Skin of body (tissue), 2 donors: Measurements from ENCODE around the gene CYP11A1. TPM values are rescaled to one million over a fixed set of nuclear protein-coding genes. Genes with fewer than 3 reads are reported as not detected.
"Not testable (repeated sequence)": the region's sequence is repeated elsewhere in the genome, so short reads cannot be mapped to it uniquely, and the experiment has no call there.

ENCODE experiments used
- DNase-seq: peaks from one replicate; lab custom pipeline; 2025; lab: John Stamatoyannopoulos, UW
- total RNA-seq: library from RNA; depleted of rRNA; stranded (reverse); fragments of >200 nt; gene quantifications from one replicate; pipeline ENCODE4 v1.2.3, GENCODE V29; 2014

CYP11A1 gene
- total RNA-seq, 1 donor from 2014 or later, result 0.69 TPM

DNA sequence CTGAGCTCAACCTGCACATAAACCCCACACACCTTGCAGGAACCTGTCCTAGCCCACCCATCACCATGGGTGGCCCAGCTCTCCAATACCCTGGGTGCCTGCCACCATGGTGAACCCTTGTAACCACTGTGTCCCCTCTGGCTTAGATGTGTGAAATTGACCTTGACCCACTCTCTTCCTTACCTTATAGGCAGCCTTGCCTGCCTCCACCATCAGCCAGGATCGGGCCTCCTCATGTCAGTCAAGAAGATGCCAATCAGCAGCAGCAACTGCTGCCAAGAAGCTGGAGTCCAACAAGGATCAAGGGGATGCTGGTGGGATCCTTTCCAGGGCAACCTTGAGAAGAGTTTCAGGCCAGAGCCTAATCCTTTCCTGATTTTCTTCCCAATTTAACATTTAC lies 8.8 kb upstream of the CYP11A1 start:
- DNase-seq, result no peak

DNA sequence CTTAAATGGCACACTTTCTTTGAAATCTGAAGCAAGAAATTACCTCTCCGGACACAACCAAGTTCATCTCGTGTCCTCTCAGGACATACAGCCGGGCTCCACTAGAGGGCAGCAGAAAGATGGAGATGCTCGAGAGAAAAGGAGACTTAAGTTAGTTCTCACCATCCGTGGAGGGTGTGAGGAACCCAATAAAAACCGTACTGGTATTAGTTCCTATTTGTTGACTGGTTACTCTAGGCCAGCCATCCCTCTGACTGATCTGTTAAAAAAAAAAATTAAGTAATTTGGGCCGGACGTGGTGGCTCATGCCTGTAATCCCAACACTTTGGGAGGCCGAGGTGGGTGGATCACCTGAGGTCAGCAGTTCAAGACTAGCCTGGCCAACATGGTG lies 7.9 kb upstream of the CYP11A1 start:
- DNase-seq, result peak; percentile 42

DNA sequence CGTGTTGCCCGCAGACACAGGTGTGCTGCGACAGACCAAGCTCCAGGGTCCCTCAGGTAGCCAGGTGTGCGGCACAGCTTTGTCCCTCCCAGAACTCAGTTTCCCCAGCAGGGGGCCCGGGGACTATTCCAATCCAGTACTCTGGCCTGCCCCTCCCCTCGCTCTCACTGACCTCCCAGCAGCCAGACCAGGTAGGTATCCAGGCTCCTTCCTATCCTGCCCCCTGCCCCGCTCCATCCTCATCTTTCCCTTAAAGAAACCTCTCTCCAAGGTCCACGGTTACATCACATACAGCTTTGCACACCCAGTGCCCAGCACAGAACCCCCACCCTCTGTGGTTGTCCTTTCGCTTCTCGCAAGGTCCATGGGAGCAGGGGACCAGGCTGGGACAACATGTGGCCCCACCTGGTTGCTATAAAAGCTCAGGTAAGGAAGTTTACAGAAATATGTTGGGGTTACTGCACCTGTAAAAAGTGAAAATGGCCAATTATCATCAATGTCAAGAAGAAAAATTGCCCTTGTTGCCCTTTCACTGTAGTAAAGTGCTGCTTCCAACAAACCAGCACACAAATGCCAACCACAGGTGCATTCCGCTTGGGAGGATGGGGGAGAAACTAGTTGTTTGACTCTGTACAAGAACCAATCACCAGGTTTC lies 7.3 kb upstream of the CYP11A1 start:
- no peak for DNase-seq

DNA sequence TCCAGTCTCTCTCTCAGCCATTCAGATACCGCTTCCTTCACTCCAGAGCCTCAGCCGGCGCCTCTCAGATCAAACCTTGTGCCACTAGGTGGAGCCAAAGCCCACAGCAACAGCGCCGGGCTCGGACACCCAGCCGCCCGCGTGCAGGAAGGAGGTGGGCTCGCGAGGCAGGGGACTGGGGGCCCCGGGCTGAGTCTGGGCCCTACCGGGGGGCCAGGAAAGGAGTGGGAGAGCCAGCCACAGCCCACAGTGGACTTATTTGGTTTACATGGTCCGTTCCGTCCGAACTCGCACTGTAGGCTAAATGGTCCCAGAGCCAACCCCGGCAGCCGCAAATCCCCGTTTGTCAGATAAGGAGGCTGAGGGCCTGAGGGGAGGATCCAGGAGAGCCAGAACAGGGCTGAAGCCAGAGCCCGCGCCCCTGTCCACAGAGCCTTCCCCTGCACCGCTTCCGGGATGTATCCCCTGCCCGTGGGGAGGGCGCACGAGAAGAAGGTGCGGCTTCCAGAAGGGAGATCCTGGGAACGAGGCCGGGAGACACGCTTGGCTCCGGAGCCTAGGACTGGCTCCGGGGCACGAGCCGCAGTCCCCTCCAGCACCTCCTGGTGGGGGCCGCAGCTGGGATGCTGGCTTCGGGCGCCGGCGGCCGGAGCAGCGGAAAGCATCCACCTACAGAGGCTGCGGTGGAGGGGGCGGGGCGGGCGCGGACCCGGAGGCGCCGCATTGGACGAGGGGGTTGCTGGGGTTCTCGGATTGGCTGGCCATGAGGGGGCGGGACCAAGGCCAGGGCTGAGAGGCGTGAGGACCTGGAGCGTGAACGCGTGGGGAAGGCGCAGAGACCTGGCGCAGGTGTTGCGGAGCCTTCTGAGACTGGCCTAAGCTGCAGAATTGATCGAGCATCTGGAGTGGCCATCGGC lies 6.5 kb upstream of the CYP11A1 start:
- DNase-seq, result peak; percentile 59

DNA sequence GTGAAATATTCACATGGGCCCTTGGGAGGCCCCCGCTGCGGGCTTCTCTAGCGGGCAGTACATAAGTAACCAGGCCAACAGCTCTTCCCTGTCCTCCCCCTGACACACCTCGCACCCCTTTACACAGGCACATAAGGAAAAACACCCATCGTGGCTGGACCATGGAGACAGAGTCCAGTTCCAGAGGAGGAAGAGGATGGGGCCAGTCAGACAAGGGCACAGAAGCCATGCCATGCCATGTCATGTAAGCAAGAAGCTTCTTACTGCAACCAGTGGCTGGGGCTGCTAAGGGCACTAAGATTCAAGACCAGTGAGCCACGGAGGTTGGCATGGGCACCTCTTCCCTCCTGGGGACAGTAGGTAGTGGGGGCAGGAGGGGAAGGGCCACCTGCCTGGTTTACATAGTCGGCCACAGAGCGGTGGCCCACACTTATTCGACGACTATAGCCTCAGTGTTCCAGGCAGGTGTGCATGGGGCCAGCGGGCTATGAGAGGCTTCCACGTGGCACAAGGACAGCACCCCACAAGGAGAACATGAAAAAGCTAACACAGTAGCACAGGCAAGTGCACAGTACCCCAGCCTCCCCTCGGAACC lies 5.7 kb upstream of the CYP11A1 start:
- DNase-seq, result no peak

DNA sequence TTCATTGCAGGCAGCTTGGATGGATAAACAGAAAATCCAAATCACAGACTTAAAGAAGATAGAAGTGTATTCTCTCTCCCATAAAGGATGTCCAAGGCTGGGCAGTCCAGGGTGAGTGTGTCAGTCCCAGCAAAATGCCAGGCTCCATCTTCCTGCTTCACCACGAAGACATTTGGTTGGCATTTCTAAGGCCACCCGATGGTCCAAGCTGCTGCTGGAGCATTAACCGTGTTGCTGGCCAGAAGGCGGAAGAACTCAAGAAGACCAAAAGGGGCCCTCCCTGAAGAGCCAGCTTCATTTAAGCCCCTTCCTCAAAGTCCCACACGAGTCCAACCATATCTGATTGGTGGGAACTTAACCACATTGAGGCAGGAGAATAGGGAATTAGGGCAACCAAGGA lies 3.0 kb upstream of the CYP11A1 start:
- DNase-seq, result no peak

DNA sequence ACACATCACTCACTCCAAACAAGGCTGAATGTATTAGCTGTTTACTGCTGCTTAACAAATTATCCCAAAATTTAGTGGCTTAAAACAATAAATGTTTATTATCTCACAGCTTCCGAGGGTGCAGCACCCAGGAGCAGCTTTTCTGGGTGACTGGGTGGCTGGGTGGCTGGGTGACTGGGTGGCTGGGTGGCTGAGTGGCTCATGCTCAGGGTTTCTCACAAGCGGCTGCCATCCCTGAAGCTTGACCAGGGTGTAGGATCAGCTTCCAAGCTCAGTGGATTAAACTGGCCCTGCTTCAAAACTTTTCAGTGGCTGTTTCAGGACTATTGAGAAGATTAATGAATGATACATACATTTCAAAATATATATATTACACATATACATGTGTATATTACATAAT lies 2.3 kb upstream of the CYP11A1 start:
- no peak for DNase-seq

DNA sequence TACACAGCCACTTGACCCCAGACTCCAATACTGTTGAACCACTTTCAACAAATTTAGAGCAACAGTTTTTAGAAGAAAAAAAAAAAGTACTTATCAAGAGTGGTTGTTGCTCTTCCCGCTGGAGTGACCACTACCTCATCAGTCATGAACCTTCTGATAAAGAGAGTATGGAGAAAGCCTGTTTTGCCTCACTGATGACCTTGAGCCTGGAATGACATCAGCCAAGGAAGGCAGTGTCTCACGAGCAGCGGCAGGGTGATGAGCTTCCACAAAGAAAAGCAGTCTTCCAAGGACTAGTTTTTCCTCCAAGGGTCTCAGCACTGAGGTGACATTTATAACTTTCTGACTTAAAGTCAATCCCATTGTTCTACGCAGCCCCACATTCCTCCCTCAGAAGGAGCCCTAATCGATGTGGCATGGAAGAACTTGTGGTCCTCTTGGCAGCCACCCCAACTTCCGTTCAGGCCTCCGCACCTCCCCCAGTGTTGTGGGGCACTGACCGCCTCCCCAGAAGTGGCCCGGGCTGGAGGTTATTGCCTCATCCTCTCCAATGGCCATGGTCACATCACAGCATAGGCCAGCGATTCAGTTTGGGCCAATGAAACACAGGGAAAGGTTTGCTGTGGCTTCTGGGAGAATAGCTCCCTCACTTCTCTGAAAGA lies 1.8 kb upstream of the CYP11A1 start:
- no peak for DNase-seq

DNA sequence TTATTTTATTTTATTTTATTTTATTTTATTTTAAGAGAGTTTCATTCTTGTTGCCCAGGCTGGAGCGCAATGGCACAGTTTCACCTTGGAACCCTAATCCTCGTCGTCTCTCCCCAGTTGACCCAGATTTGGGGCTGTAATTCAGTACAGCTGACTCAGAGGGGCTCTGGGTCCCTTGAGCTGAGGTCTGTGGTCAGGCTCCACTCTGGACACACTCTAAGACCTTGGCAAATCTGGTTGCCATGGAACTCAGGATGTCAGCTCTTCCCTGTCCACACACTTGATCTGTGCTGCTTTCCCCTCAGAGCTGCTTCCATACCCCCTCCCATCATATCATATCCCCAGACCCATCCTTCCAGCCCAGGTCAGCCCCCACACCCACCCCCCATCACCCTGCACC lies 675 bp upstream of the CYP11A1 start:
- no peak for DNase-seq

DNA sequence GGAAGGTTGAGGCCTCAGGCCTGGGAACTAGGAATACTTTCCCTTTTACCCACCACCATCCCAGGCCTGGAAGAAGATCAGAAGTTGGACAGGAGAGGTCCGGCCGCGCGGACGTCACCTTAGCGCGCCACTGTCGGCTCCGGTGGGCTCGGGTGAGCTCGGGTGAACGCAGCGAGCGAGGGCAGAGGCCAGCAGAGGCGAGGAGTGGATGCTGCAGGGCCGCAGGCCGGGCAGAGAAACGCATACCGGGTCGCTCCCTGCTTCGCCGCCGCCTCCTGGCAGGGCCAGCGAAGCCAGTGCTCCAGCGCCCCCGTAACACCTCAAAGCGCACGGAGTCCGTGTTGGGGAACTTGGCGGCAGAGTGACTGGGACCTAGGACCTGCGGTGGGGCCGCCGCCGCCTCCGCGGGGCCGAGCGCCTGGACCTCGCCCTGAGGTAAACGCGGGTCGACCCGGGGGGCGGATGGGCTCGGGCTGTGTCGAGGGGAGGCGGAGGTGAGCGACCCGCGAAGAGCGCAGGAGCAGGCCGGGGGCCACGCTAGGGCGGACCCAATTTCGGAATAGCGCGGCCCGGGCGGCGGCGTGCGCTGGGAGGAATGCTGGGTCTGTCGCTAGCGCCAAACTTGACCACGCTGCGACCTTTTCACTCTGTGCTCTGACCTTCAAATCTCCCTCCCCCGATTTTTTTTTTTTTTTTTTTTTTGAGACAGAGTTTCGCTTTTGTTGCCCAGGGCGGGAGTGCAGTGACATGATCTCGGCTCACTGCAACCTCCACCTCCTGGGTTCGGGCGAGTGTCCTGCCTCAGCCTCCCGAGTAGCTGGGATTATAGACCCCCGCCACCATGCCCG lies 1.6 kb downstream of the CYP11A1 start:
- DNase-seq, result no peak

DNA sequence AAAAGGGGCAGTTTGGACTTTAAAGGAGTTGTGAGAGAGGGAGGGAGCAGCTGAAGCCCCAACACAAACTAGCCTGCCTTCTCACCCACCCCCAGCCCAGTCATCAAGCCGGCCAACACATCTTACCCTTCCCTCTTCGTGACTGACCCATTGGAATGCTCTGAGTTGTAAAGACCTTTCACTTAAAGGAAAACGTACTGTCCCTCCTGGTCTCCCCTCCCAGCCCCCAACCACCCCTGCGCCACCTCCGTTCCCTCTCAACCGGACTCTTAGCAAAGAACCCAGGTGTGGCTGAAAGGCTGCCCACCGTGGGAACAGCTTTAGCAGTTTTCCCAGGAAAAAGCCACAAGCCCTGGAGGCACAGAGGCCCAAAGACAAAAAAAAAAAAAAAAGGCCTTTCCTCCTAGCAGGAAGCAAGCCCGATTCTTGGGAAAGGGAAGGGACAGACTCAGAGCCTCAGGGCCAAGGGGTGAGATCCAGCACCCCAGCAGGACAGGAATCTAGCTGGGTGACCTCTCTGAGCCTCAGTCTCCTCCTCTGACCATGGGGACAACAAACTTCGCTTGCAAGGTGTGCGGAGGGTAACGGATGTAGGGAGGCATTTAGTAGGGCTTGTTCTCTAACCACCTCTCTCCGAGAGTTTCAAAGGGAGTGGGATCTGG lies 2.4 kb downstream of the CYP11A1 start:
- DNase-seq, result no peak

DNA sequence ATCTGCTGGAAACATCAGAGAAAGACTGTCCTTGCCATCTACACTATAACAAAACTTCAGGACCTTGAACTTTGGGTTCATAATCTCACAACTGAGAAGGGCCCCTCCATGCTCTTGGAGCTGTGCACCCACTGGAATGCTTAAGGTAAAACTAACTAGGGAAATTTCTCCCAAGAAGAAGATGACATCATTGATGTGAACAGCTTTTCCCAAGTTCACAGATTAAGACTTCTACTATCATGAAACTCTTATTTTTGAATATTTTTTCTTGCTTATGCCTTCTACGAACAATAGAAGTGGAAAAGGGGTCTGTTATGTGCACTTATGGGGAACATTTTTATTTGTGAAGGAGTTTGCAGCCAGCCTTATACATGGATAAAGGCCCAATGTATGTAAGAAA lies 5.0 kb downstream of the CYP11A1 start:
- no peak for DNase-seq

DNA sequence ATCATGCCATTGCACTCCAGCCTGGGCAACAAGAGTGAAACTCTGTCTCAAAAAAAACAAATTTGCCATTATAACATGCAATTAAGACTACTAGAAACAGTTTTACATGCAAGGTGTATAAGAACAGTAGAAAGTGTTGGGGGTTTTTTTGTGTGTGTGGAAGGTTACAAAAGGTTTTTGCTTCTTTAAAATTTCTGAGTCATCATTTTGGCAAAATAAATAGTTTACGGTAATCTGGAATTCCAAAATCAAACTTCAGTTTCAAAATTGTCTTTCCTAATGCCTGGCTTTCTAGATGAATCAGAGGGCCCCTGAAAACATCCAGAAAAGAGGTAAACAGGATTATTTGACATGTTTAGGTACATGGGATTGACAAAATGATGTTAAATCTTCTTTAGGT lies 6.6 kb downstream of the CYP11A1 start:
- not testable (repeated sequence) for DNase-seq

DNA sequence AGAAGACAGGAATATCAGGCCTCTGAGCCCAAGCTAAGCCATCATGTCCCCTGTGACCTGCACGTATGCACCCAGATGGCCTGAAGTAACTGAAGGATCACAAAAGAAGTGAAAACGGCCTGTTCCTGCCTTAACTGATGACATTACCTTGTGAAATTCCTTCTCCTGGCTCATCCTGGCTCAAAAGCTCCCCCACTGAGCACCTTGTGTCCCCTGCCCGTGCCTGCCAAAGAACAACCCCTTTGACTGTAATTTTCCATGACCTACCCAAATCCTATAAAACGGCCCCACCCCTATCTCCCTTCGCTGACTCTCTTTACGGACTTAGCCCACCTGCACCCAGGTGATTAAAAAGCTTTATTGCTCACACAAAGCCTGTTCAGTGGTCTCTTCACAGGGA lies 8.1 kb downstream of the CYP11A1 start:
- not testable (repeated sequence) for DNase-seq

DNA sequence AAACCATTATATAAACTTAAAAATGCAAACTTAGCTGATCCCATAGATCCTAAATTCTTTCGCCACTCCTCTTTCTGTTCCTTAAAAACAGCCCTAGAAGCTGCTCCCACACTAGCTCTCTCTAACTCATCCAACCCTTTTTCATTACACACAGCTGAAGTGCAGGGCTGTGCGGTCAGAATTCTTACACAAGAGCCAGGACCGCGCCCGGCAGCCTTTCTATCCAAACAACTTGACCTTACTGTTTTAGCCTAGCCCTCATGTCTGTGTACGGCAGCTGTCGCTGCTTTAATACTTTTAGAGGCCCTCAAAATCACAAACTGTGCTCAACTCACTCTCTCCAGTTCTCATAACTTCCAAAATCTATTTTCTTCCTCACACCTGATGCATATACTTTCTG lies 9.9 kb downstream of the CYP11A1 start:
- not testable (repeated sequence) for DNase-seq

DNA sequence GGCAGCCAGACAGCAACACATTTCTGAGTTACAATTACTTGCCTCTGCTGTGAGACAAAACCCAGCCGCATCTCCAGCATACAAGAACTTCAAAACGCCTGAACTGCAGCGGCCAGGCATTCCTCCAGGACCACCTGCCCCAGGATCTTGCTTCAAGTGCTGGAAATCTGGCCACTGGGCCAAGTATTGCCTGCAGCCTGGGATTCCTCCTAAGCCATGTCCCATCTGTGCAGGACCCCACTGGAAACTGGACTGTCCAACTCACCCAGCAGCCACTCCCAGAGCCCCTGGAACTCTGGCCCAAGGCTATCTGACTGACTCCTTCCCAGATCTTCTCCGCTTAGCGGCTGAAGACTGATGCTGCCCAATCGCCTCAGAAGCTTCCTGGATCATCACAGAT lies 11.4 kb downstream of the CYP11A1 start:
- not testable (repeated sequence) for DNase-seq

DNA sequence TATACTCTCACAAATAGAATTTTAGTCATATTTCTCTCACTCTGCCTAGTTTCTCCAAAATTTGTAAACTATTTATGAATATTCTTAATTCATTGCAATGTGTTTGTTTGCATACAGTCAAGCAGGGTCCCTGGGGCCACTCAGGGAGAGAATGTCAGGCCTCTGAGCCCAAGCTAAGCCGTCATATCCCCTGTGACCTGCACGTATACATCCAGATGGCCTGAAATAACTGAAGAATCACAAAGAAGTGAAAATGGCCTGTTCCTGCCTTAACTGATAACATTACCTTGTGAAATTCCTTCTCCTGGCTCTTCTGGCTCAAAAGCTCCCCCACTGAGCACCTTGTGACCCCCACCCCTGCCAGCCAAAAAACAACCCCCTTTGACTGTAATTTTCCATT lies 13.5 kb downstream of the CYP11A1 start:
- DNase-seq, result not testable (repeated sequence)

DNA sequence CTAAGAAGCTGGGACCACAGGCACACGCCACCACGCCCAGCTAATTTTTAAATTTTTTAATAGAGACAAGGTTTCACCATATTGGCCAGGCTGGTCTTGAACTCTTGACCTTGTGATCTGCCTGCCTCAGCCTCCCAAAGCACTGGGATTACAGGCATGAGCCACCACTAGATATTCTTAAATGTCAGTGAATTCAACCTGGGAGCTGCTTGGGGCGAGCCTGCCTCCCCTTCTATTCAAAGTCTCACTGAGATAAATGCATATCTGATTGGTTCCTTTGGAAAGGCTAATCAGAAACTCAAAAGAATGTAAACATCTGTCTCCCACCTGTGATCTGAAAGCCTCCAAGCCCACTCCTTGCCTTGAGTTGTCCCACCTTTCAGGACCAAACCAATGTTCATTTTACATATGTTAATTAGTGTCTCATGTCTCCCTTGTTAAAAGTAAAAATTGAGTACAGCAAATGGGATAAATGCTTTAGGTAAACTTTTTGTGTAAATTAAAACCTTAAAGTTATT lies 15.0 kb downstream of the CYP11A1 start:
- DNase-seq, result no peak

DNA sequence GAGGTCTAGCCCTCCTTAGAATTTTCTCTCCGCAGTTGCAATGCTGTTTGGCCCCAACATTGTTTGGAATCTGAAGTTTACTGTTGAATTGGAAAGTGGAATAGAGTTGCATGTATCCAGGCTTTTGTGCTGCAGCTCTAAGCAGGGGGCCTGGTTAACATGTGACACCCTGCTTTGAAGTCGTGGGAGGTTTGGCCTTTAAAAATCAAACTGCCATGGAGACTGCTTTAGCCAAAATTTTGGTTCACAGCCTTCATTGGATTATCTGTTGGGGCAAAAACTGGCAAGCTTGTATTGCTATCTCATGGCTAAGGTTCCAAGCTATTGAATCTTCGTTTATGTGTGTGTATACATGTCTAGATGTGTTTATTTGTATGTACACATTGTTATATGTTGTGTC lies 15.8 kb downstream of the CYP11A1 start:
- no peak for DNase-seq
